Right renal pelvis (tissue), 4 donors: ENCODE measurements around the gene LANCL2. TPM values are rescaled to one million over a fixed set of nuclear protein-coding genes. Genes with fewer than 3 reads are reported as not detected.
"Not testable (repeated sequence)": the region's sequence is repeated elsewhere in the genome, so short reads cannot be mapped to it uniquely, and the experiment has no call there.

Experiments
- DNase-seq, 4 donors: peaks; one replicate each; pipeline ENCODE4 v3.0.0-alpha.2; 2013; ENCODE audit warnings: low read depth in 4 of 4, low spot score in 3 of 4, missing footprints in 1 of 4
- polyA plus RNA-seq, 4 donors: library from polyadenylated mRNA; unstranded; fragments of 120-200 nt; gene quantifications; one replicate each; pipeline ENCODE4 v1.2.1, GENCODE V29; 2013; ENCODE audit not compliant: insufficient read length in 4 of 4

LANCL2 gene
- polyA plus RNA-seq = 10 to 100 TPM; 25.7 to 30.7 (median 30.0) TPM

DNA sequence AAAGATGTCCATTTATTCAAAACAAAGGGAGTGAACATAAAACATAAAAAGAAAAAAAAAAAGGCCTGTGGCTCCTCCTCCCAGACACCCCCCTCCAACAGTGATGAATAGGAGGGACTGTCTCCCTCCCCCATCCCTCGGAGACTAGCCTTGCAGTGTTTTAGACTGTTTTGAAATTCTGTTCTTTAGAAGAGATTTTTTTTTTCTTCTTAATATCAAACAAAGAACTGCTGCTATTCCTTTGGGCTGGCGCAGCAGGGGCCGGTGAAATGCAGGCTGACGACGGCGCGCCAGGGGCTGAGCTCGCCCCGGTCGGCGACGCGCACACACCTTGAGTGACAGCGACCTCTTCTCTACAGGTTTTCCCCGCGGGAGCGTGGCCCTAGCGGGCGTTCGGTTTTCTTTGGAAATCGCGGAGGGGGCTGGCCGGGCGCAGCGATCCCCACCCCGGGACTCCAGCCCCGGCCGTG is at the start of gene LANCL2:
LANCL2 (plus strand) TSS at position 133 of the 470 bp plus-strand sequence. CDS start 689 bp downstream, outside the sequence.
- peak; percentile 44 to 52 (median 47) for DNase-seq

- DNase-seq = no peak
Measured at GRCh38 chr7:55325371-55325792, 39.8 kb upstream of the LANCL2 start.

GRCh38 chr7:55326081-55326835 is 38.9 kb upstream of the LANCL2 start:
- DNase-seq = no peak

DNA sequence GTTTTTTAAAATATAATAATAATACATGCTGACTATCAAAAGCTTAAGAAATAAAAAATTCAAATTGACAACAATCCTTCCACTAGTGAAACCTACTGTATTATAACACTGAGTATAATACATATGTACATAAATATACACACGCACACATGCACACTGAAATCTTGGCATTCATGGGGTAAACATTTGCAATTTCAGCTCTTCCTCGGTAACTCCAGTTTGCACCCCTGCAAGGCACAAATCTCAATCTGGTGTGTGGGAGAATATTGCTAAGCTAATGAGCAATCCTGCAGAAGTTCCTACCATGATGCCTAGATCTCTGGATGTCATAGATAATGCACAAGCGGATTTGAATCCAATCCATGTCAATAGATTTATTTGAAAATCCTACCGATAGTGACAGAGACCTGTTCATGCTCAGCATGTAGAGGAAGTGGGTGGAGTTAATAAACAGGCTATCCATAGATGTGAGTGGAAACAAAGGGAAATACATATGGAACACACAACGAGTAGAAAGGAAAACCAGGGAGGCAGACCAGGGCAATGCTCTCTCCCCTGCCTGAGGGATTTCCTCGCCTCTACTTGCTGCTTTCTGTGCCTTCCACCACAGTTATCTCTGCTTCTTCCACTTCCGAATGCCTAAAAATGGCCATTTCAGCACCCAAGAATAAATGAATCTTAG is 38.1 kb upstream of the LANCL2 start:
- no peak for DNase-seq

- DNase-seq = no peak
Measured at GRCh38 chr7:55335151-55335550, 30.0 kb upstream of the LANCL2 start.

DNA sequence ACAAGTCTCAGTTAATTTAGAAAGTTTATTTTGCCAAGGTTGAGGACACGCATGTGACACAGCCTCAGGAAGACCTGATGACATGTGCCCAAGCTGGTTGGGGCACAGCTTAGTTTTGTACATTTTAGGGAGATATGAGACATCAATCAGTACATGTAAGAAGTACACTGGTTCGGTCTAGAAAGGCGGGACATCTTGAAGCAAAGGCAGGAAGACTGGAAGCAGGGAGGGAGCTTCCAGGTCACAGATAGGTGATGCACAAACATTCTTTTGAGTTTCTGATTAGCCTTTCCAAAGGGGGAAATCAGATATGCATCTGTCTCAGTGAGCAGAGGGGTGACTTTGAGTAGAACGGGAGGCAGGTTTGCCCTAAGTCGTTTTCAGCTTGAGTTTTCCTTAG is 29.4 kb upstream of the LANCL2 start:
- no peak for DNase-seq

DNA sequence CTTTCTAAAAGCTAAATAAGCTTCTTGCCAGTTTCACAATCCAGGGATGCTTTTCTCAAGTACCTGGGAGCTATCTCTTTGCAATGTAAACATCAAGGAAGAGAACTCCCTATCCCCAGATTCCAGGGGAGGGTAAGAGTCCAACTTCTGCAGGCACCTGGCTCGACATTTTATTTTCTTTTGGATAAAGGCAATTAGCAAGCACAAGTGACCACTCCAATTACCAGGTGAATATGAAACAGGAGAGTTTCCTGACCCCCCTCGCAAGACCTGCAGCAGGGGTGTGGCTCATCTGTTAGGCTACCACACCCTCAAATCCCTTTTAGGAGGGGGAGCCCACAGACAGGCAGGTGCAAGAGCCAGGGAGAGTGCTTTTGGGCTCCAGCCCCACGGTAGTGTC is 28.6 kb upstream of the LANCL2 start:
- no peak for DNase-seq

- DNase-seq = no peak
Measured at GRCh38 chr7:55339033-55340000, 25.8 kb upstream of the LANCL2 start.

DNA sequence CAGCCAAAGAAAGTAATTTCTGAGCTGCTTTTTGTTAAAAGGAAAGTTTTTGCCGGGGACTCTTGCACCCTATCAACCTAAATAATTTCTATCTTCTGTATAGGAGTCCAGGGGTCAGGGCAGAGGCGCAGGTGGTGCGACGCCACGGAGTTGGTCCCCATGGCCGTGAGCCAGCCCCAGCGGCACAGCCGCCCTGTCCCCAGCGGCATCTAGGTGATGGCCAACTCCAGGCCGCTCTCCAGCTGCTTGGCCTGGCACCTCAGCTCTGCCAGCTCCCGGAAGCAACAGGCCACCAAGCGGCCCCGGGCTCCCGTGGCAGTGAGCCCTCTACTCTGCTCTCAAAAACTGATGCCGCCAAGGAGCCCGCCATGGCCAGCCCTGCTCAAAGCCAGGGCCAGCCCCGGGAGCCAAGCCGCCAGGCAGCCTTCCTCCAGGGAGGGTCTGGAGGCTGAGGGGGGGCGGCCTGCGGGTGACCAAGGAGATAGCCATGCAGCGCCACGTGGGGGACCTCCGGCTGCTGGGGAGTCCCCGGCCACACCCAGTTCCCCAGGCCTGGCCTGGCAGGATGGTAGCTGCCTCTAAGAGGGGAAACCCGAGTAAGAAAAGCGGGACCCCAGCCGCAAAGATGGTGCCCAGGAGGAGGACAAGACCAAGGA is 22.8 kb upstream of the LANCL2 start:
- no peak for DNase-seq

DNA sequence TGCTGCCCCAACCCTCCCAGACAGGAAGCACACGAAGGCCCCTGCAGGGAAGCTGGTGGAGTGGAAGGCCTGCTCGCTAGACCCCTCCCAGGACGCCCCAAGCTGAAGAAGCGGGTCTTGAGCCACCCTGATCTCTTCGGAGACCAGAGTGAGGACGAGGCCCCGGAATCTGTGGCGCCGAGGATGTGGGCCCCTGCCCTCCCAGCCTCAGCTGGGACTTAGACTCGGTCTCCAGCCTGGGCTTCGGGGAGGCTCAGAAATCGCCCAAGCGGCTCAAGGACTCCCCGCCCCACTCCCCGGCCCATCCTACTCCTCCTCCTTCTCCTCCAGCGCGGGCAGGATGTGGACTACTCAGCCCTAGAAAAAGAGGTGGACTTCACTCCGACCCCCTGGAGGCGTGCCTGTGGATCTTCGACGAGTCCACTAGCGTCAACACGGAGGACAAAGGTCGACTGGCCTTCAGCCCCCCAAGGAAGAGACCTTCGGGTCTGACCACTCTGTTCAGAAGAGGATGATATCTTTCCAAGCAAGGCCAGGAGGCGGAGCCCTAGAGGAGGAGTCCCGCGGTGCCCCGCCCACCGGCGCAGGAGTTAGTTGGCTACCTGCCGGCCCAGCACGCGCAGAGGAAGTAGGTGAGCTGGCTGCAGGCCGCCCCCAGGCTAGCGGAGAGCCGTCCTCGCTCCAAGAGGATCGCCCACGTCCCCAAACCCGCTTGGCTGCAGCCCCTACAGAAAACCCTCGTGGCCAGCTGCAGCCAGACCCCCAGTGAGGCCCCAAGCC is 21.9 kb upstream of the LANCL2 start:
- DNase-seq = no peak

DNA sequence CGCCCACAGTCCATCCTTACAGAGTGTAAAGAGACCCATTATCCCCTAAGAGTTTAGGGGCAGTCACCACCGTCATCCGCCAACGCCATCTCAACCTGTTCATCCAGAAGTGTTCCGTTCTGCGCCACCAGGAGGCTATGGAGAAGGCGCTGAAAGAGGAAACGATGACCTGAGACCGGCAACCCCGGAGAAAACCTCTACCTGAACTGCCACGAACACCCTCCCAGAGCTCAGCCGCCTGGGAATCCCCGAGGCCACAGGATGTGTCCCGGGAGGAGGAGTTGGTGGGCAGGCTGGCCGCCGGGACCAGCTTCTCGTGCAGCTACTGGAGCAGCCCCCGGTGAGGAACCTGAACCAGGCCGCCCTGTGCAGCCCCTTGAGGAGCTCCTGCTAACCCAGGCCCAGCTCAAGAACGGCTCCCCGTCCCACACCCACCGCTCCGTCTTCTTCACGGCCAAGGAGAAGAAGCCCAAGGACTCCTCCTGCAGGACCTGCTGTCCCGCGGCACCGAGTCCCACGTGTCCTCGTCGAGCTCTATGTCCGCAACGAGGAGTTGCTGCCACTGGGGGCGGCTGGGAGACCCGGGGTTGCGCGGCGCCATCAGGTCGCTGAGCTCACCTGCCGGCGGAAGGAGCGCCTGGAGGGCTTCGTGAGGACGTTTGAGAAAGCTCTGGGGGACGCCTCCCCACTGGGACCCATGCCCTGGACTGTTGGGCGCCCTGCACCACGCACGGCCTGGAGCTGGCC is 21.1 kb upstream of the LANCL2 start:
- no peak for DNase-seq

DNA sequence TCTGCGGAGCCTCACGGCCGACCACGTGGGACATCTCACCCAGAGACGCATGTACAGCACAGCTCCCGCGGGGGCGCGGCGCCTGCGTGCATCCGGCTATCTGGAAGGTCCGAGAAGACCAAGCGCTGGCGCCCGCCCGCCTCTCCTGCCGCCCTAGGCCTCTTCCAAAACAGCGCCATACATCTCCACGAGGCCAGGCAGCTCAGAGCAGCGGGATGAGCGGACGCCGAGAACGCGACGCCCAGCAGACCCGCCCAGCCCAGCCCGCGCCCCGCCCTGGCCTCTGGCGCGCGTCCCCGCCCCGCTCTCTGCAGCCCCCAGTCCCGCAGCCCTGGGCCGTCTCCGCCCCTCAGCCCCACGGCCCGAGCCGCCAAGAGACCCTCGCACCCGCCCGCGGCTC is 20.3 kb upstream of the LANCL2 start:
- DNase-seq = no peak

- DNase-seq = no peak
Measured at GRCh38 chr7:55345292-55345691, 19.8 kb upstream of the LANCL2 start.

- no peak for DNase-seq
Measured at GRCh38 chr7:55348502-55348901, 16.6 kb upstream of the LANCL2 start.

DNA sequence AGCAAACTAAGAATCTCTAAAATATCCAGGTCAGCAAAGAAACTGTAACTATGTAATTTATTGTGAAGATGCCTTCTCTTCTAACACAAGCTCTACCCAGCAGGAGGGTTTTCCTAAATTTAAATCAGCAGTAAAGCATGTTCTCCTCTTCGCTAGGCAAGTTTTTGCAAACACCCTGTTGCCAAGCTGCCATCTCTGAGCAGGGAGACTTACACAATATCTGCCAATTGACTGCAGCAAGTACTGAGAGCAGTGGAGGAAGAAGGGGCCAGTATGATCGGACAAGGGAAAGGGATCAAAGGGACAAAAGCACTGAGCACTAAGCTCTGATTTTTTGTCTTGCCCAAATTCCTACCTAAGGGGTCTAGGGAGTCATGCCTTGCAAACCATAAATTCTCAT is 16.0 kb upstream of the LANCL2 start:
- DNase-seq = no peak

DNA sequence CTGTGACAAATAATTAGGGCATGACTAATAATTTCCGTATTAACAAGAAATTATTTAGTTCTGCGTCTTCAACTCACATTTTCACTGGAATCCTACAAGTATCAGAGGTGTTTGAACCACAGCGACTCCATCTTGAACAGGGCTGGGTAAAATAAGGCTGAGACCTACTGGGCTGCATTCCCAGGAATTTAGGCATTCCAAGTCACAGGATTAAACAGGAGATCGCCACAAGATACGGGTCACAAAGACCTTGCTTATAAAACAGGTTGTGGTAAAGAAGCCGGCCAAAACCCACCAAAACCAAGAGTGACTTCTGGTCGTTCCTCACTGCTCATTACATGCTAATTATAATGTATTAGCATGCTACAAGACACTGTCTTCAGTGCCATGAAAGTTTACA is 14.9 kb upstream of the LANCL2 start:
- DNase-seq = no peak

- DNase-seq = no peak
Measured at GRCh38 chr7:55351263-55351662, 13.9 kb upstream of the LANCL2 start.

DNA sequence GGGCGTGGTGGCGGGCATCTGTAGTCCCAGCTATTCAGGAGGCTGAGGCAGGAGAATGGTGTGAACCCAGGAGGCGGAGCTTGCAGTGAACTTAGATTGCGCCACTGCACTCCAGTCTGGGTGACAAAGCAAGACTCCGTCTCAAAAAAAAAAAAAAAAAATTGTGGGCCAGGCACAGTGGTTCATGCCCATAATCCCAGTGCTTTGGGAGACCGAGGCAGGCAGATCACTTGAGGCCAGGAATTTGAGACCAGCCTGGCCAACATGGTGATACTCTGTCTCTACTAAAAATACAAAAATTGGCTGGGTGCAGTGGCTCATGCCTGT is 12.2 kb upstream of the LANCL2 start:
- not testable (repeated sequence) for DNase-seq

DNA sequence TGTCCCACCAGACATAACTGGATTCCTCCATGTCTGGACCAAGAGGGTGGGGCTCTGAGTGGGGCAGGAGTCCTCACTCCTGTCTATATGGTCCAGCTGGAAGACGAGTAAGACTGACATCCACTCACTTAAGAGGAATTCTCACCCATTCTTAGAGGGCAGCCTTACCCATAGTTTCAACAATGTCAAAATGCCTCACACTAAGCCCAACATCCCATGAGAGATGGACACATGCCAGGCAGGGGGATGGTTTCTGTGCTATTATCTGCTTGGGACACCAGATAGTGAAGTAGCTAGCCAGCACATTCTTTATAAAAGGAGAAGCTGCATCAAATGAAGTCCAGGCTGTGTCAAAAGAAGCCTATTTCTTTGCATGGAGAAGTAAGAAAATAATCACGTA is 4.7 kb upstream of the LANCL2 start:
- DNase-seq = no peak
